Retinal pigment epithelial cell (primary cell): ENCODE results near the gene SPATA31A5.
"Not testable (repeated sequence)": the region's sequence is repeated elsewhere in the genome, so short reads cannot be mapped to it uniquely, and the experiment has no call there.

ENCODE experiments used
- DNase-seq: peaks from one replicate; pipeline ENCODE4 v3.0.0-alpha.2; 2010; ENCODE audit warnings: low read depth
- H3K4me3 ChIP-seq: 2 replicates; pipeline ENCODE4 v1.5.1; 2011; ENCODE audit warnings: mild to moderate bottlenecking, low read length, control low read depth, moderate library complexity

The SPATA31A5 gene

DNA sequence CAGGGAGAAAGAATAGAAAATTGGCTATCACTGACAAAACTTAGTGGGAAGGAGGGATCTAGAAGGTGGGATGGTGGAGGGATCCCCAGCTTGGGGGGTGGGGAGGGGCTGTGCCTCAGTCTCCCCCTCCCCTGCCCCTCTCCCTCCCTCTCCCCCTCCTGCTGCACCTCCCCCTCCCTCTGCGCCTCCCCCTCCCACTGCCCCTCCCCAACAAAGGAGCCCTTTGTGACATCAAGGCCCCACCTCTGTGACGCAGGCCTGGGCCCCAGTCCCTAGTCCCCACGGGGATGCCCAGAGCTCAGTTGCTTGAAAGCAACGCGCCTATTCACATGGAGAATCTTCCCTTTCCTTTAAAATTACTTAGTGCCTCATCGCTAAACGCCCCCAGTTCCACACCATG lies at the start of gene SPATA31A5:
Gene SPATA31A5 (plus strand): TSS at position 301 of the 400 bp plus-strand sequence. CDS start 29 bp downstream, at position 330.
- not testable (repeated sequence) for H3K4me3 ChIP-seq, DNase-seq

DNA sequence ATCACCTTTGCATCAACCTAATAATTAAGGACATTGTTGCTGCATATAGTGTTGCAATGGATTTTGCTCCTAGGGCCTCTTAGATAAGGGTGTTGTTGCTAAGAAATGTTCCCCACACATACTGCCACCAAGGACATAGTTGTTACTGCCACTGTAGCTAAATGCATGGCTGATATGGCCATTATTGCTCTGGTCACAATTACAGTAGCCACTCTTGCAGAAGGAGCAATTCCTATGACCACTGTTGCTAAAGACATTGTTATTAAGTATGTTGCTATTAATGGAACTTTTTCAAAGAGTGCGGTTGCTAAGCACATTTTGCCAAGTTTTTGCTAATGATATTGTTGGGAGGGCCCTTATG lies 48.8 kb downstream of the SPATA31A5 start:
- not testable (repeated sequence) for DNase-seq

DNA sequence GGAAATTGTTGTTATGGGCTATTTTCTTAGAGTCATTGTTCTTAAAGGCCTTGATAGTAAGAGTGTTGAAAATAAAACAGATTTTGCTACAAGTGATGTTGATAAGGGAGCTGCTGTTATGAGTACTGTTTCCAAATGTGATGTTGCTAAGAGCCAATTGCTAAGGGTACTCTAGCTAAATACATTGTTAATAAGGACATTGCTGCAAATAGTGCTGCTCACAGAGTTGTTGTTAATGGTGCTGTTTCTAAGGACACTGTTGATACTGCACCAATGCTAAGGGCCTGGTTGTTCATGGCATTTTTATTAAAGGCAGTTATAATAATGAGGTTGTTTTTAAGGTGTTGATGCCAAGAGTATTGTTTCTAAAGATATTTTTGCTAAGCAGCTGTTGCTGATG lies 52.2 kb downstream of the SPATA31A5 start:
- not testable (repeated sequence) for H3K4me3 ChIP-seq, DNase-seq

More for the DNA sequence above, 48.8 kb downstream of the SPATA31A5 start:
- H3K4me3 ChIP-seq: not testable (repeated sequence)
